ENCODE results near the gene AHR.
"Not testable (repeated sequence)": the region's sequence is repeated elsewhere in the genome, so short reads cannot be mapped to it uniquely, and the experiment has no call there.

AHR gene

GRCh38 chr7:17382408-17383354 is 84.2 kb downstream of the AHR start:
- not testable (repeated sequence) for DNase-seq

- DNase-seq: no peak
Measured at GRCh38 chr7:17384400-17384799, 85.9 kb downstream of the AHR start.

GRCh38 chr7:17385612-17386011 is 87.2 kb downstream of the AHR start:
- DNase-seq: no peak

- DNase-seq: no peak
Measured at GRCh38 chr7:17390392-17390791, 91.9 kb downstream of the AHR start.

GRCh38 chr7:17391366-17391765 is 92.9 kb downstream of the AHR start:
- no peak for DNase-seq

DNA sequence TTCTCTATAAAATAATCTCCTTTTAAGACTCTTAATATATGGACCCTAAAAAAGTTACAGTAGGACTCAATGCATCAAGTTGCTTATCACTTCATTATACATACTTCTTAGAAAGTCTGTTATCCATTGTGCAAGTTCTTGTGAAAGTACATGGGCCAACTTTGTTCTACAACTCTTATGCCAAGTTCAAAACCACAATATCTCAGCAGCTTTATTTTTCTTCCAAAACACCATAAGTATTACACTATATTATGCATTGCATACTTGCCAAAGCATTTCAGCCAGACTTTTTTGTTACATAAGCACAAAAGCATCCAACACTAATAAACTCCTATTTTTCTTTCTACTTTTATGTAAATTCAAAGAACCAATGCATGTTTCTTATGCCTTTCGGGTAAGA is 94.4 kb downstream of the AHR start:
- no peak for DNase-seq

- not testable (repeated sequence) for DNase-seq
Measured at GRCh38 chr7:17394563-17394962, 96.1 kb downstream of the AHR start.
